ENCODE results near the gene PDE6A.

PDE6A gene

GRCh38 chr5:149808264-149808982 is 136.2 kb downstream of the PDE6A start:
- DNase-seq = no peak
